NCI-H2227 (cell line): ENCODE results near the gene SREK1IP1.

Experiments used
- DNase-seq: peaks from one replicate; lab custom pipeline; 2025; ENCODE audit not compliant: unreplicated experiment; lab: John Stamatoyannopoulos, UW

SREK1IP1 gene

DNA sequence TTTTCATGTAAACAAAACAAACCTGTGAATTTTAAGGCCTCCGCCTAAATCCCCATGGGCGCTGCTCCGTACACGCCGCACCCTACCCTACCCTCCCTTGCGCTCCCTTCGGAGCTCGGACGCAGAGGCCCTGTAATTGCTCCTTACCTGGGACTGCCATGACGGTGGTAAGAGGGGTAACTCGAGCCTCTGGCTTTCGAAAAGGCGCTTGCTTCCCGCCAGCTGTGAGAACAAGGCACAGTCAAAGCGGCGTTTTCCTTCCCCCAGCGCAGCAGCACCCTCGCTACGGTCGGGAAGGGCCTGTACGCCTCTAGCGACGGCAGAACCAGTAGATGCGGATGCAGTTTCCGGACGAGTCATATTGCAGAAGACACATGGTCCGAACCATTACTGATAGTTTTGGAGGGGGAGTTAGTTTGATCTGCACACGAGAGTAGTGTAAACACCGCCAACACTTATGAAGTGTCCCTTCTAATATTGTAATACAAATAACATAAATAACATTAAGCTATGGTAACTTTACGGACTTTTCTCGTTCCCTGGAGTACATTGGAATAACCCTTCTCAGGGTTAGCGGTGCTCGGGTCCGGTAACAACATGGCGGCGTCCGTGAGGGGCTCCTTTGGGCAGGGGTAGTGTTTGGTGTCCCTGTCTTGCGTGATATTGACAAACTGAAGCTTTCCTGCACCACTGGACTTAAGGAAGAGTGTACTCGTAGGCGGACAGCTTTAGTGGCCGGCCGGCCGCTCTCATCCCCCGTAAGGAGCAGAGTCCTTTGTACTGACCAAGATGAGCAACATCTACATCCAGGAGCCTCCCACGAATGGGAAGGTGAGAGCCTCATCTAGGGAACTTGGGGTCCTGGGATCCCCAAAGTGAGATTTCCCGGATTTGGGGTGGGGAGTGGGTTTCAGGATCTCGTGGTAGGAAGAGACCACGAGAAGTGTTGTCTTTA is at the start of gene SREK1IP1, which contains the start of gene CWC27:
Gene SREK1IP1, minus strand, starts transcription at position 334 of the 955 bp plus-strand sequence. Its CDS starts 174 bp downstream, at position 160.
Gene CWC27, plus strand, starts transcription at position 573 of the 955 bp plus-strand sequence. Its CDS starts 217 bp downstream, at position 790.
- peak; percentile 87 for DNase-seq

DNA sequence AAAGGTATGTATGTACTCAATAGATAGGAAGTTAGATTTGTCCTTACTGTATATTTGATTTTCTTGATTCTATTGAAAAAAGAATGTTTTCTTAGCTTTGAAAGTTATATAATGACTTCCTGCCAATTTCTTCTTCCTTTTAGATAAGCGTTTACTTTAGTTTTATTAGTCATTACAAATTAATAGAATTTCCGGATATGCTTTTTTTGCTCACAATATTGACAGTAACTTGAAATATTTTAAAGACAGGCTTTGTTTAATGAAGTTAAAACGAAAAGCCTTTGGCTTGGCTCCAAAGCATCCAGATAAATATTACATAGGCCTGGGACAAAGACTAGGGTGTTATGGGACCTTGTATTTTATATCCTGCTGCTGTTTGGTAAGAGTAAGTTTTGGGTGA is 49.8 kb upstream of the SREK1IP1 start:
- DNase-seq = no peak

DNA sequence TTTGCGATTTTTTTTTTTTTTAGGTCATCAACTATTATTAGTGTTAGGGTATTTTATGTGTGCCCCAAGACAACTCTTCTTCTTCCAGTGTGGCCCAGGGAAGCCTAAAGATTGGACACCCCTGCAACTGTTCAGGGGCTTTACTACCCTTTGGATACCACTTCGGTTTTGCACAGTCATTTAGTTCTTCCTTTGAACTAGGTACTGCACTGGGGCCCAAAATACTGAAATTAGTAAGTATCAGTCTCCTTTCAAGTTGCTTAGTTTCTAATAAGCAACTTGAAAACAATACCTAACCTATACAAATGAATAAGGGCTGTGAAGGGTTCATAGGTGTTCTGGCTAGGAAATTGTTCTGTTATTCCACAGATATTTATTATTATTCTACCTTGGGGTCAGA is 45.6 kb upstream of the SREK1IP1 start:
- DNase-seq = no peak

GRCh38 chr5:64811050-64811640 is 42.7 kb upstream of the SREK1IP1 start:
- DNase-seq = peak; percentile 46

- no peak for DNase-seq
These were observed 39.0 kb upstream of the SREK1IP1 start for GRCh38 chr5:64807520-64807919.

GRCh38 chr5:64806537-64806936 is 38.0 kb upstream of the SREK1IP1 start:
- no peak for DNase-seq

GRCh38 chr5:64800926-64801325 is 32.4 kb upstream of the SREK1IP1 start:
- DNase-seq = no peak

DNA sequence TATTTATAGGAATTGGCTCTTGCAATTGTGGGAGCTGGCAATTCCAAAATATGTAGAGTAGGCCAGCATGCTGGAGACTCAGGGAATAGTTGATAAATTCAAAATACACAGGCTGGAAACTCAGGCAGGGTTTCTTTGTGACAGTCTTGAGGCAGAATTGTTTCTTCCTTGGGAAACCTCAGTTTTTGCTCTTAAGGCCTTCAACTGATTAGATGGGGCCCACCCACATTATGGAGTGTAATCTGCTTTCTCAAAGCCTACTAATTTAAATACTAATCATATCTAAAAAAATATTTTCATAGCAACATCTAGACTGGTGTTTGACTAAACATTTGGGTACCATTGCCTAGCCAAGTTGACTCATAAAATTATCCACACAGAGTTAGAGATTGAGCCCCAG is 27.8 kb upstream of the SREK1IP1 start:
- no peak for DNase-seq

DNA sequence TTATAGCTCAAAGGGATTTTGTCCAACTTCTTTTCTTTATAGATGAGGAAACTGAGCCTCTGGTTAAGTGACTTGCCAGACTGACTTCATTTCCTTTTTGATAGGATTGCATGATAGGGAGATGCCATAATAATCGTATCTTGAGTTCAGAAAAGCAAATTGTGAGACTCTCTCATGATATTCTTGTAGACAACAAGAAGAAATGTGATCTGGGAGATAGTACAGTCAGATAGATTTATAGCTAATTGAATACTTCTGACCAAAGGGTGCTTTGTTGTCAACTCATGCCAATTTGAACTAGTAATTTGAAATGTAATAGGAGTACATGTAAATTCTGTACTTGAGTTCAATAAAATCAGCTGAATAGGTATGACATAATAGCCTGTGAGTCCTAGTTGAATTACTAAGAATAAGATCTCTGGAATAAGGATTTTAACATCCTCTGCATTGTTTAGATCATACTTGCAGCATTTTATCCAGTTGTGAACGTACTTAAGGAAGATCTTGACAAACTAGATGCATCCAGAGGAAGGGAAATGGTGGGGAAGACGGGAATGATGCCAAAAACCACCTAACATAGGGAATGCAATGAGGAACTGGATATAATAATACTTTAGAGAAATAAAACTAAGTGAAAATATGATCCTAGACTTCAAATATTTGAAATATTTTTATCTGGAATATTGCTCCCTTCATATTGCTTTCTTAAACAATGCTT is 25.7 kb upstream of the SREK1IP1 start:
- DNase-seq = no peak

GRCh38 chr5:64792469-64792868 is 24.0 kb upstream of the SREK1IP1 start:
- no peak for DNase-seq

DNA sequence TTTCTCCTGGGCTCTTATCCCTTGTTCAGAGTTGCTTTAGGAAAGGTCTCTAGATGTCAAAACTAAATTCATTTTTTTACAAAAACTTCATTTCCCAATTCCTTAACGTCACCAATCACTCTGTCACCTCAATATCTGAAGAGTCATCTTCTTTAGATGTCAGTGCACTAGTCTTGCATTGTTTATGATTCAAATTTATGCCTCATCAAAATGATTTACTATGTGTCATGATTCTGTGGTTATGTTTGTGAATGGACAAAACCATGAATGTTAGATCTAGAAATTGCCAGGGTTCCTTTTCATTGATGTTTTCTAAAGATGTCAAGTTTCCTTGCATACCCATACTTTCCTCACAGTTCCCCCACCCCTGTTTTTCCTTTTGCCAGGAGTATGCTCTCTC is 21.7 kb upstream of the SREK1IP1 start:
- DNase-seq = no peak

DNA sequence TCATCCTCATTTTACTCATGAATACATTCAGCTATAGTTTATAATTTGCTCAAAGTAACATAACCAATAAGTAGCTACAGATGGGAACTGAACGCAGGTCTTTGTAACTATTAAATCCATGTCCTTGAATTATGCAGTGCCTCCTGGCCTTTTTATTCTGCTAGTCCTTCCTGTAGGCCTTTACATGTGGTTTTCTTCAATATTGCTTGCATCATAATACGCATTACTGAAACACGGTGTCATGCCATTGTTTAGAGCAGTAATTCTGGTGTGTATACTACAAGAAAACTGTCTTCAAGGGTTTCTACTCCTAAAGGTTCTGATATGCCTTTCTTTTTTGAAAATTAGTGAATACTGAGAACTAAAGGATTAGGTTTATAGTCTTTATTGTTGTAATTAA is 21.0 kb upstream of the SREK1IP1 start:
- DNase-seq = no peak

DNA sequence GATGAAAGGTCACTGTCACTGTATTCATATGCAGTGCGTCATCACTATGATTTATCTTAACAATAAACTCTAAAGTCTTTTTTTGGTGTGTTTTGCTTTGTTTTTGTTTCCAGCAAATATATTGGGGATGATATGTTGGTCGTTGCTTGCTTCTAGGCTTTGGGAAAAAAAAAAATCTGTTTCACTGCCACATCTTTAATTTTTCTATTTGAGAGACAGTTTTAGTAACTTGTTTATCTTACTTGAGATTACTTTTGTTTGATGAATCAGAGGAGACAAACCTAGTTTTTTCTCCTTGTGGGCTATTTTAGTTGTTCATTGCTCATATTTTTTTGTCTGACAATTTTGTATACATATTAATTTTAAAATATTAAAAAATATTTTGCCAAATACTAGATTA is 19.7 kb upstream of the SREK1IP1 start:
- DNase-seq = no peak

DNA sequence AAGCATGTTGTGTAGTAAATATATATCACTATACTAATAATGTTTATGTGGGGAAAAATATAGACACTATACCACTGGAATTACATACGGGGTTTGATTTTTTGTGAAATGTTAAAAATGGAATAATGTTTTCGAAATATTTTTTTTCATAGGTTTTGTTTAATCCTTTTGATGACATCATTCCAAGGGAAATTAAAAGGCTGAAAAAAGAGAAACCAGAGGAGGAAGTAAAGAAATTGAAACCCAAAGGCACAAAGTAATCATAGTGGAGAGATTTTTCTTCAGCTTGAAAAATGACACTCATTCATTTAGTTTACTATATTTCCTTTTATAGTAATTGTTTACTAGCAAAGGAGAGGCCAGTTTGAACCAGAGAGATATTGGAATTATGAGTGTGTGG is 17.9 kb upstream of the SREK1IP1 start:
- DNase-seq = no peak

DNA sequence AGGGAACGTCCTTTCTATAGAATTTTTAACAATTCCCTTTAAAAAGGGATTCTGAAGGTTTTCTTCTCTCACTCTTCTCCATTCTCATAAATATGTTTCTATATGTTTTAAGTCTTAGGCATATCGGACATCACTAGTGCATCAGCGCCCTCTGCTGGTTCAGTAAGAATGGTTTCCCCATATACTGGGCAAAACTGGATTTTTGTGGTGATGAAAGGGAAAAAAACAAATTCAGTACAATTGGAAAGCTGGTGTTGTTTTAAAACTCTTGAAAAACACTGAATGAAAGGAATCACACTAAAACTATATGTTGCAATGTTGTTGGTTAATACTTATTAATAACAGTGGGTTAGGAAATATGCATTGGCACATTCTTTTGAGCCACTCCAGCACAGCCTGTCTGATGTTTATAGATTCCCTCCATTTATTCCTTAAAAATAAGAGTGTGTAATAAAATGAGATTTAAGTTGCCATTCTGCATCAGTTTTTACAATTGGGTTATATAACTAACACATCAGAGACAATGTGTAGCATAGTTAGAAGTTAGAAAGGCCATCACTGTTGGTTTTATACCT is 16.0 kb upstream of the SREK1IP1 start:
- peak; percentile 79 for DNase-seq

DNA sequence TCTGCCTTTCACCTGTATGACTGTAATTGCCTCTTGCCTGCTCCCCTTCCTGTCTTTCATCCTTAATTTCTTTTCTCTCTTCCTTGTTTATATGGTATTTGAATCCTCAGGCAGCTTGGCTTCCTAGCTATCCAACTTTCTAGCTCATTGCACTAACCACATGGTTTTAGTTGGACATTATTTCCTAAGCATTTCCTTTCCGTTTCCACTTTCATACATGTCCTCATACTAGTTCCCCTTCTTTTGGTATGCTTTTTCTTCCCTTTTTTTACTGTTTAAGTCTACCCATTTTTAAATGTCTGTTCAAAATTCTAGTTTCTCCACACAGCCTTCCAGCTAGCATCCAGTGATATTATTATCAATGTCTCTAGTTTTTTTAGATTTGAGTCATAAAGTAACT is 6.8 kb upstream of the SREK1IP1 start:
- no peak for DNase-seq

GRCh38 chr5:64773533-64773932 is 5.0 kb upstream of the SREK1IP1 start:
- no peak for DNase-seq

DNA sequence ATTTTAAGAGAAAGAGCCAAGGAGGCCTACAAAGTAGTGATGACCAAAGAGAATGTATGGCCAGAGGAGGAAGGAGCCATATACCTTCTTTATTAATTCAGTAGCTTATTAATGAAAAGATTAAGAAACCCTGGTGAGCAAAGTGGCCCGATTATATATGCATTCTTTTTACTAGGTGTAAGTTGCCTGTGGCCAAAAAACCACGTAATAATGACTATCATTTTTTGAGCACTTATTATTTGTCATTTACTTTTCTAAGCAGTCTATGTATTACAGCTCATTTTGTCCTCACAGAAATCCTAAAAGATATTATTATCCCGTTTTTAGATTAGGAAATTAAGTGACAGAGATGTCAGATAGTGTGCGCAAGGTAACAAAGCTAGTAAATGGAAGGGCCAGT is 3.2 kb upstream of the SREK1IP1 start:
- DNase-seq = no peak

DNA sequence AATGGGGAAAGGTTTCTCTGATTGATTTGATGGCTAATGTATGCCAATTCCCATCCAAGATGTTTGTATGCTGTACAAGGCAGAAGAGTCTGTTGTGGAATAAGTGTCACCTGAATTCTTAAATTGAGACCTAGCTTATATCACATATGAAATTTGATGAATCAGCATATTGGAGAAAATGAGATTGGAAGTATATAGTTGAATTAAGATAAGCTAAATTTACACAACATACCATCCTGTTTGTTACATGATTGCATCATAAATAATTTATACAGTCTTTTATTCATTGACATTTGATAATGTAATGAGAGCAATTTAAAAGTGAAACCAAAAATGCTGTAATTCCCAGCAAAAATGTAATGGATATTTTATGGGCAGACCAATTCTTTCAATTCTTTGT is 1.4 kb upstream of the SREK1IP1 start:
- no peak for DNase-seq

GRCh38 chr5:64767959-64768357 is 533 bp downstream of the SREK1IP1 start:
- no peak for DNase-seq

DNA sequence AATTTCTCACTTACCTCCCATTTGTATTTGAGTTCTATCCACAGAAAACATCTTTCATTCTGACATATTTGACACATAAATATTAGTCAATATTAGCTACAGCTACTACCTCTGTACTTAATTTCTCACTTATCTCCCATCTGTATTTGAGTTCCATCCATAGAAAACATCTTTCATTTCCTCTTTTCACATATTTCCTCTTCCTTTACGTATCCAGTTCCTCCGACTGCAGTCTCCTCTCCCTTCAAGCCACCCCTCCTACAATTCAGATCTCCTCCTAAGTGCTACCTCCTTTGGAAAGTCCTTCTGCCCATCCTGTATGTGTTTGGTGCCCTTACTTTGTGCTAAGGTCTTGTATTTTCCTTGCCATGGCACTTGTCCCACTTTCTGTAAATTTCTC is 1.6 kb downstream of the SREK1IP1 start:
- DNase-seq = no peak
